Naive B cell (primary cell): ENCODE measurements around the gene CGNL1. TPM values are rescaled to one million over a fixed set of nuclear protein-coding genes. Genes with fewer than 3 reads are reported as not detected.

Experiments used
- ATAC-seq, 2 donors: fragments of 150-1000 bp; cut with Tn5 transposase; 2 replicates each; pipeline ENCODE4 v1.10.0; 2021; ENCODE audit warnings: low read depth in 2 of 2, mild to moderate bottlenecking in 2 of 2, moderate library complexity in 2 of 2
- DNase-seq: peaks from one replicate; pipeline ENCODE4 v3.0.0; 2022
- H3K27ac Mint-ChIP-seq, 6 donors: one replicate each; pipeline ENCODE4 v1.8.0; 2020 to 2022; ENCODE audit warnings: mild to moderate bottlenecking in 6 of 6, mixed read lengths in 6 of 6, moderate library complexity in 5 of 6, inconsistent platforms in 2 of 6
- H3K27me3 Mint-ChIP-seq, 3 donors: one replicate each; pipeline ENCODE4 v1.8.0; 2021 to 2022; ENCODE audit warnings: mixed read lengths in 3 of 3, mild to moderate bottlenecking in 1 of 3
- H3K36me3 Mint-ChIP-seq, 2 donors: one replicate each; pipeline ENCODE4 v1.8.0; 2020 to 2022; ENCODE audit warnings: mixed read lengths in 2 of 2, inconsistent platforms in 1 of 2, mild to moderate bottlenecking in 1 of 2
- H3K4me1 Mint-ChIP-seq, 3 donors: one replicate each; pipeline ENCODE4 v1.8.0; 2020 to 2022; ENCODE audit warnings: mixed read lengths in 3 of 3, inconsistent platforms in 1 of 3, mild to moderate bottlenecking in 1 of 3, moderate library complexity in 1 of 3
- H3K4me3 Mint-ChIP-seq, 8 donors: one replicate each; pipeline ENCODE4 v1.8.0; 2020 to 2022; ENCODE audit warnings: mild to moderate bottlenecking in 8 of 8, mixed read lengths in 8 of 8, moderate library complexity in 8 of 8, inconsistent platforms in 2 of 8
- H3K9me3 Mint-ChIP-seq, 7 donors: one replicate each; pipeline ENCODE4 v1.8.0; 2020 to 2022; ENCODE audit warnings: mixed read lengths in 7 of 7, mild to moderate bottlenecking in 5 of 7, inconsistent platforms in 2 of 7, moderate library complexity in 1 of 7
- polyA plus RNA-seq, 6 donors: library from polyadenylated mRNA; unstranded; fragments of 300-500 nt; fragmentation: Illumina TruSeq; gene quantifications; one replicate each; pipeline ENCODE4 v1.2.3, GENCODE V29; 2021; ENCODE audit warnings: low read depth in 6 of 6

The CGNL1 gene
- polyA plus RNA-seq, 6 donors from 2014 or later, result 0.09 TPM; not detected in 4

DNA sequence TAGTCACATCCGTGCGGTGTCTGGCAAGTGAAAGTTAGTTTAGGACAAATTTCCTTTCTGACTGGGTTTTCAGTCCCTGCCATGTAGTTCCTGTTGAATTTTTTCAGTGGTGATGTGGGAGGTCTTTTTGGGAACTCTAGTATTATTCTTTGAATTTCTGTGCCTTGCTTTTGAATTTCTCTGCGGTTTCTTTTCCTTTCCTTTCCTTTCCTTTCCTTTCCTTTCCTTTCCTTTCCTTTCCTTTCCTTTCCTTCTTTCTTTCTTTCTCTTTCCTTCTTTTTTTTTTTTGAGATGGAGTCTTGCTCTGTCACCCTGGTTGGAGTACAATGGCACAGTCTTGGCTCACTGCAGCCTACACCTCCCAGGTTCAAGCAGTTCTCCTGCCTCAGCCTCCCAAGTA is 88.2 kb downstream of the CGNL1 start:
- Mint-ChIP-seq H3K4me1 (no peaks in the 10 kb centered on the region), H3K4me3 (peak overlapping the region in 1 of 8 donors; percentile 25), H3K27ac (peak overlapping the region in 1 of 6 donors; percentile 11), H3K36me3 (no peaks in the 10 kb centered on the region), H3K27me3 (peaks cover 6 to 18% (median 12%) of the 10 kb centered on the region in 3 donors), H3K9me3 (no peaks in the 10 kb centered on the region)
- ATAC-seq (no peak), DNase-seq (no peak)

DNA sequence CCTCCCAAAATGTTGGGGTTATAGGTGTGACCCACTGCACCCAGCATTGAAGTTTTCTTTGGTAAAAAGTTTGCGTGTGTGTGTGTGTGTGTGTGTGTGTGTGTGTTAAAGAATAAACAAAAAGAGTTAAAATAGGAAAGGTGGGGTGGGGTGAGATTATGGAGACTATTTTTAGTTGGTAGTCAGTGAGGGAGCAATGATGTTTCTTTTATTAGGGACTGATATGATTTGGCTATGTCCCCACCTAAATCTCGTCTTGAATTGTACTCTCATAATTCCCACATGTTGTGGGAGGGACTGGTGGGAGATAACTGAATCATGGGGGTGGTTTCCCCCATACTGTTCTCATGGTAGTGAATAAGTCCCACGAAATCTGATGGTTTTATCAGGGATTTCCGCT is 92.2 kb downstream of the CGNL1 start:
- no peak for ATAC-seq
- Mint-ChIP-seq H3K36me3 (no peaks in the 10 kb centered on the region), H3K4me1 (no peaks in the 10 kb centered on the region), H3K4me3 (no peak overlapping the region), H3K27ac (no peak overlapping the region), H3K9me3 (no peaks in the 10 kb centered on the region), H3K27me3 (peaks cover 6 to 36% (median 16%) of the 10 kb centered on the region in 3 donors)
- no peak for DNase-seq

DNA sequence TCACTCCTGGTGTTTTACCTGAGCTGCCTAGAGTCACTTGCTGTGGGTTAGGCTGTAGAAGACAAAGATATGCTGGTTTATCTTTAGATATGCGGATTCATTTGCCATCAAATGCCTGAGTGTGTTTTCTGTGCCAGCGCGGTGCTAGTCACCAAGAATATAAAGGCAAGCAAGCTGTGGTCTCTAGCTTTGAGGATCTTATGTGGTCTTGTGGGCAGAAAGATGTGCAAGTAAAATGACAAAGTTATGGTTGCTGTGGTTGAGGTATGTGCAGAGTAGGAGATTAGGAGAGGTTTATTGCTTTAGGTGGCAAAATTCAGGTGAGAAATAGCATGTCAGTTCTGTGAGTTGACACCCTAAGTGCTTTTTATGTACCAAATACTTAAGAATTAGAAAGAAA is 94.2 kb downstream of the CGNL1 start:
- H3K9me3 Mint-ChIP-seq, result no peaks in the 10 kb centered on the region
- H3K4me3 Mint-ChIP-seq, result no peak overlapping the region
- H3K27ac Mint-ChIP-seq, result peak overlapping the region in 1 of 6 donors; percentile 1
- peaks cover 0 to 4% (median 0%) of the 10 kb centered on the region in 3 donors for H3K4me1 Mint-ChIP-seq
- DNase-seq (no peak), ATAC-seq (no peak)
- H3K27me3 Mint-ChIP-seq, result peaks cover 6 to 43% (median 16%) of the 10 kb centered on the region in 3 donors
- H3K36me3 Mint-ChIP-seq, result no peaks in the 10 kb centered on the region

DNA sequence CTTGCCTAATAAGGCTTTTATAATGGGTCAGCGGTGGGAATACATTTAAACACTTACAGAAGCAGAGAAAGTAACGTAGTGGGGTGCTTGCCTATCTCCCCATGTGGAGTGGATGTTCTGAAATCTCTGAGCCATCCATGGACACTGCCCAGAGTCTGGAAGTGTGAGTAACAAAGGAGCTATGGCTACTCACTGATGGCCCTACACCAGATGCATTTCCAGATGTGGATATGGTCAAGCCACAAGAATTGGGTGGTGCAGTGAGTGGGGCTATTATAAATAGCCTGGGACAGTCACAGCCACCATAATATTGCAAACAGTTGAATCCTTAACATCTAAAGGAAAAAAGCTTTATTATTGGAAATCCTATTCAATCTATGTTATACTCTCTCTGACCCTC is 96.6 kb downstream of the CGNL1 start:
- no peak for DNase-seq
- Mint-ChIP-seq H3K27me3 (peaks cover 0 to 34% (median 11%) of the 10 kb centered on the region in 3 donors), H3K9me3 (no peaks in the 10 kb centered on the region), H3K27ac (no peak overlapping the region), H3K4me3 (no peak overlapping the region), H3K36me3 (no peaks in the 10 kb centered on the region), H3K4me1 (peaks cover 0 to 4% (median 0%) of the 10 kb centered on the region in 3 donors)
- ATAC-seq, result no peak

DNA sequence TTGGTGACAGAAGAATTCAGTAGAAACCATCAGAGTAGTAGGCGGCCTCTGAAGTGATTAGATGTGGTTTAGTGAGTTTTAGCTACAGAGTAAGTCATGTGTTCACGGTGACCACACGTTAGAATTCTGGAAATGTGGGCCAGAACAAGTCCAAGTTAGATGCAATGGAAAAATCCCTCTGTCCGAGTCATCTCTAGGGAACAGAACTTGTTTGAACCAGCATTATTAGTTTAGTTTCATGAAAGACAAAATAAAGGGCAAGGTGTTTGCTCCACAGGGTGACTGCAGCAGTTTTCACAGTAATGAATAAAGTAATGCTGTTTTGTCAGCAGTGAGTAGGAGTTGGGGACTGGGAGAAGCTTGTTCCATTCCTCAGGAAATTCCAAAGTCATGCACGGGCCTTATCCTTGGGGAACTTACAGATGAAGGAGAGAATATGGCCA is 100.2 kb downstream of the CGNL1 start:
- Mint-ChIP-seq H3K9me3 (peaks cover 0 to 7% (median 0%) of the 10 kb centered on the region in 7 donors), H3K36me3 (no peaks in the 10 kb centered on the region), H3K4me3 (no peak overlapping the region), H3K4me1 (peaks cover 0 to 4% (median 0%) of the 10 kb centered on the region in 3 donors), H3K27ac (no peak overlapping the region), H3K27me3 (peaks cover 0 to 17% (median 4%) of the 10 kb centered on the region in 3 donors)
- ATAC-seq, result no peak
- DNase-seq, result no peak

DNA sequence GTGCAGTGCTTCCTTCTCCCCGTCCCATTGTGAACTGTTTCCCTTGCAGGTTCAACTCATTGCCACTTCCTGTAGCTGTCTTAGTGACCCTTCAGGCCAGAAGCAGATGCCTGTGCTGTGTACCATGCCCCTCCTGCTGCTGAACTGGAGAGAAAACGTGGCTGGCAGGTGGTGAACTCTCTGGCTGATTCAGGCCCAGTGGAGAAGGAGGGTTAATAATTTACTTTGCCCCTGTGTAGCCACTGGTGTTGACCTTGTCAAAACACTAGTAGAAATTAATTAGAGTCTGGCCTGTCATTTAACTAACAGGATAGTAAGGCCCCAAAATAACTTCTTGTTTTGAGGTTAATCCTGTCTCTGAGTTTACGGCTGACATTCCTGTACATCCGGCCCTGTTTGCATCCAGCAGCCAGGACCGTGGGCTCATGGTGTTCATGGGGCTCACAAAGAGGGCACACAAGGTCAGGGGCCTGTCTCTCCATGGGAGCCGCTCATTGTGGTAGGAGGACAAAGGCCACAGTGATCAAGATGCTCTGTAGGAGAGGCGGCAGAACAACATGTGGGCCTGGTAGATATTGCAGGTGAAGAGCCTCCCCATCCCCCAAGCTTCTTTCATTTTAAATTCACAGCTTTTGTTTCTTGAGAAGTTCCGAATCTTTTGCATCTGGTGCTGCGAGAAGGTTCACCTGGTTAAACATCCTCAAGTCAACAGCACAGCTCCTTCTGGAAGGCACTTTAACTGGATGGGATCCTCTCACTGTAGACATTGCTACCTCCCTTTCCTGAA is 101.6 kb downstream of the CGNL1 start:
- Mint-ChIP-seq H3K4me3 (no peak overlapping the region), H3K27me3 (peaks cover 0 to 7% (median 4%) of the 10 kb centered on the region in 3 donors), H3K36me3 (no peaks in the 10 kb centered on the region), H3K9me3 (peaks cover 0 to 7% (median 0%) of the 10 kb centered on the region in 7 donors), H3K27ac (peak overlapping the region in 1 of 6 donors; percentile 23), H3K4me1 (peaks cover 0 to 4% (median 0%) of the 10 kb centered on the region in 3 donors)
- DNase-seq (no peak), ATAC-seq (no peak)

DNA sequence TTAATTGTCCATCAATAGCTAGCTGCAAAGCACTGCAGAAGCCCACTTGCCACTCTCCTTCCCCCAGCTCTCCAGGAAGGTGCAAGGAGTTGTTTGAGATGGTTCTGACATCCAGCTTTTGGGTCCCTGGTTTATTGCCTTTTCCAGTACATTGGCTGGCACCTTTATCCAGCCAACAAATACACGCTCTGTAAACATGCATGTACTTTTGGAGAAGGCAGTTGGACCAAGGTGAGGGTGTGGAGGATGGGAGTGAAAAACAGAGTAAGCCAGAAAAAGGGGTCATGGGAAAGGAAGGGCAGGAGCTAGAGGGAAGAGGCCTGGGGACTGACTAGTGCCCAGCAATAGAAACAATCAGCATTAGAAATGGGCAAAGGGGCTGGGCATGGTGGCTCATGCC is 102.7 kb downstream of the CGNL1 start:
- H3K4me3 Mint-ChIP-seq, result no peak overlapping the region
- H3K27ac Mint-ChIP-seq, result no peak overlapping the region
- peaks cover 0 to 4% (median 0%) of the 10 kb centered on the region in 3 donors for H3K4me1 Mint-ChIP-seq
- peaks cover 0 to 7% (median 4%) of the 10 kb centered on the region in 3 donors for H3K27me3 Mint-ChIP-seq
- H3K36me3 Mint-ChIP-seq, result no peaks in the 10 kb centered on the region
- ATAC-seq (no peak), DNase-seq (no peak)
- H3K9me3 Mint-ChIP-seq, result peaks cover 0 to 7% (median 0%) of the 10 kb centered on the region in 7 donors

DNA sequence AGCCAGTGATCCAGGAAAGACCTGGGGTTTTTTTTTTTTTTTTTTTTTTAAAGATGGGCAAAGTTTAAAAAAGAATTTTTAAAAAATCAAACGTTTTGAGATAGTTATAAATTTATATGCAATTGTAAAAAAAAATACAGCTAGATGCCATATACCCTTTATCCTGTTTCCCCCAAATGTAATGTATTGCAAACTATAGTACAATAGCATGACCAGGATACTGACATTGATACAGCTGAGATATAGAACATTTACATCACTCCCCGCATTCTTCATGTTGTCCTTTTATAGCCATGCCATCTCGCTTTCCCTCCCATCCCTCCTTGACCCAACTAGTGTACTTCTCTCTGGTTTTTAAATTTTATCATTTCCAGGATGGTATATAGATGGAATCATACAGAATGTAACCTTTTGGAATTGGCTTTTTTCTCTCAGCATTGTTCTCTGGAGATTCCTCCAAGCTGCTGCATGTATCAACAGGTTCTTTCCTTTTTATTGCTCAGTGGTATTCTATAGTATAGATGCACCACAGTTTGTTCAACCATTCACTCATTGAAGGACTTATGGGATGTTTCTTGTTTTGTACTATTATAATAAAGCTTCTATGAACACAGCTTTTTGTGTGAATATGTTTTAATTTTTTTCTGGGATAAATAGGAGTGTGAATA is 104.9 kb downstream of the CGNL1 start:
- H3K9me3 Mint-ChIP-seq, result peaks cover 0 to 7% (median 0%) of the 10 kb centered on the region in 7 donors
- no peak for ATAC-seq
- no peak for DNase-seq
- H3K4me1 Mint-ChIP-seq, result peaks cover 0 to 4% (median 0%) of the 10 kb centered on the region in 3 donors
- H3K27ac Mint-ChIP-seq, result no peak overlapping the region
- H3K36me3 Mint-ChIP-seq, result no peaks in the 10 kb centered on the region
- peaks cover 0 to 16% (median 11%) of the 10 kb centered on the region in 3 donors for H3K27me3 Mint-ChIP-seq
- no peak overlapping the region for H3K4me3 Mint-ChIP-seq

DNA sequence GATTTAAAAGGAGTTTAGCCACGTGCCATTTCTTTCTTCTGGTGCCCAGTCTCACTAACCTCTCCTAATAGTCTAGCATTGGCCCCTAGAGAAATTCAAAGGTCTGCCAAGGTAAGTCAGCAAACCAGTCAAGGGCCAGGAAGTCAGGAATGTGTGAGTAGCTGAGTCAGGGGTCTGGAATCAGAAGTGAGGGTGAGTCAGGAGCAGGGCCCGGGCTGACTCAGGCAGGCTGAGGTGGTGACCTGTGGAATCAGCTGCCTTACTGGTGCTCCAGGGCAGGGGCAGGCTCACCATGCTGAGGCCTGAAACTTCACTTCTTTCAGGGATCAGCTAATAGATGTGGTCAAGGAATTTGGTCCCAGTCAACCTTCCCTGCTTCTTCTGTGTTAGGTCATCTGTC is 109.6 kb downstream of the CGNL1 start:
- H3K4me3 Mint-ChIP-seq, result no peak overlapping the region
- no peaks in the 10 kb centered on the region for H3K36me3 Mint-ChIP-seq
- no peak for ATAC-seq
- H3K27me3 Mint-ChIP-seq, result peaks cover 0 to 37% (median 11%) of the 10 kb centered on the region in 3 donors
- DNase-seq, result no peak
- peak overlapping the region in 1 of 6 donors; percentile 16 for H3K27ac Mint-ChIP-seq
- H3K9me3 Mint-ChIP-seq, result peaks cover 0 to 6% (median 0%) of the 10 kb centered on the region in 7 donors
- peaks cover 0 to 4% (median 0%) of the 10 kb centered on the region in 3 donors for H3K4me1 Mint-ChIP-seq

DNA sequence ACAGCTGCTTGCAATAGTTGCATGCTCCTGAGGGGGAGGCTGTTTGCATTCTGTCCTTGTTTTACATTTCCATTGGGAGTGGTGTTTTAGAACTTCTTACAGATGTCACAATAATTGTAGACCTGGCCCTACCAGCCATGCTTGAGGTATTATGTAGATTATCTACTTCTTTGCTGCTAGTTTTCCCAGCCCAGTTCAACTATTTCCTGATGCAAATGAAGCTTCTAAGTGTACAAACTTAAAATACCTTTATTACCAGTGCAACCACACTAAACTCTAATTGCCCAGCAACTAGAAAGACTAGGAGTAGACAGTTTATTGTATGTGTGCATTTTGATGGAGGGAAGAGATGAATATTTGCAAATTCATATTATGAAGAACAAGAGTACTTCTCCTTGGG is 110.5 kb downstream of the CGNL1 start:
- DNase-seq (no peak), ATAC-seq (no peak)
- Mint-ChIP-seq H3K27me3 (peaks cover 0 to 41% (median 11%) of the 10 kb centered on the region in 3 donors), H3K4me1 (peaks cover 0 to 4% (median 0%) of the 10 kb centered on the region in 3 donors), H3K4me3 (no peak overlapping the region), H3K27ac (no peak overlapping the region), H3K36me3 (no peaks in the 10 kb centered on the region), H3K9me3 (no peaks in the 10 kb centered on the region)

DNA sequence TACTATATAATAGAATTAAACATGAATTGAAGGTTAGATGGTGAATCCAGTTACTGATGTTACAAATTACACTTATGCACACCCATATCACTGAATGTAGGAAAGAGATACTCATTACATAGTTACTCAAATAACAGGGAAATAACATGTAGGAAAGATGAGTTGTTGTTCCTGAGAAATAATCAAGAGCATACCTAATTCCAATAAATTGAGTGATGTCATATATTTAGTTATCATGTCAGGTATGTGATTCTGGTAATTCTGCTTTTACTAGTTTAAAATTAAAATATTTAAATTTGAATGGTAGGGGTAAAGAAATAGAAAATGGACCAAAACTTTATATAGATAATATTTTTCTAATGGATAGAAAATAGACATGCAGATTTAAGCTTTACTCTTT is 112.8 kb downstream of the CGNL1 start:
- Mint-ChIP-seq H3K27me3 (peaks cover 0 to 41% (median 11%) of the 10 kb centered on the region in 3 donors), H3K4me3 (no peak overlapping the region), H3K36me3 (no peaks in the 10 kb centered on the region), H3K4me1 (peaks cover 0 to 5% (median 1%) of the 10 kb centered on the region in 3 donors), H3K9me3 (no peaks in the 10 kb centered on the region), H3K27ac (no peak overlapping the region)
- DNase-seq (no peak), ATAC-seq (no peak)

DNA sequence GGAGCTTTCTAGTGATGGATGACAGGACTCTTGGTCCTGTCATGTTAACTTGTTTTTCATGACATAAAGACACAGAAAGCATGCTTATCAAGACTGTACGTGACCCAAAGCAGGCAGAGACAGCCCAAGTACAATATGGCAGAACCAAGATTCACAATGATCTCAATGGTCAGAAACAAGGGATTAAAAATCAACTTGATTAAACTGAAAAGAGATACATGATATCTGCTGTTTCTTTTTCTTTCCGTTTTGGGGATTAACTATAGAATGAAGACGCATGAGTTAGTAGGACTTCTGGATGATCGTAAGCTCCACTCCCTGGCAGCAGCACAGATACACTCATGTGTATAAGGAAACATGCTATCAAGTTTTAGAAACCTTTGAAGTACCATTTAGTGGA is 117.0 kb downstream of the CGNL1 start:
- Mint-ChIP-seq H3K36me3 (no peaks in the 10 kb centered on the region), H3K4me1 (peaks cover 10 to 14% (median 12%) of the 10 kb centered on the region in 3 donors), H3K27ac (no peak overlapping the region), H3K27me3 (peaks cover 0 to 21% (median 0%) of the 10 kb centered on the region in 3 donors), H3K9me3 (no peaks in the 10 kb centered on the region), H3K4me3 (no peak overlapping the region)
- DNase-seq, result no peak
- no peak for ATAC-seq

DNA sequence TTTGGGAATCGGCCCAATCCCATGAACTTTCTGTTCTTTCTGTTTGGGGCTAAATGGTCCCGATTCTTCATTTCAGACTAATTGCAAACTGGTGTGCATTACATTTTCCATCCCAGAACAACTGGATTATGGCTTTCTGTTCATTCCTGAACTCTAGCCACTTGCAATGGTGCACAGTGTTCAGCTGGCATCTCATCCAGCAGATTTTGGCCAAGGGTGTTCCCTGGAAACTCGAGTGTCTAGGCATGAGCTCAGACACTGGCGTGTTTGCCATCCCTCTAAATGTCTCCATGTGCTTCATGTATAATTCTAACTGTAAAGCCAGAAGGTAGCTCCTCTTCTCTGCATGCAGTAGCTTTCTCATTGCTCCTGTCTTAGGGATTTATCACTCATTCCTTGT is 118.3 kb downstream of the CGNL1 start:
- no peaks in the 10 kb centered on the region for H3K9me3 Mint-ChIP-seq
- DNase-seq (no peak), ATAC-seq (no peak)
- peaks cover 10 to 16% (median 12%) of the 10 kb centered on the region in 3 donors for H3K4me1 Mint-ChIP-seq
- H3K27ac Mint-ChIP-seq, result peak overlapping the region in 2 of 6 donors; percentile 7 to 10
- peaks cover 0 to 17% (median 0%) of the 10 kb centered on the region in 3 donors for H3K27me3 Mint-ChIP-seq
- H3K36me3 Mint-ChIP-seq, result no peaks in the 10 kb centered on the region
- H3K4me3 Mint-ChIP-seq, result peak overlapping the region in 1 of 8 donors; percentile 40
